Stimulated activated CD4-positive, alpha-beta T cell treated with anti-CD3 and anti-CD28 coated beads, TNF-alpha, amount 100 ng/mL, for 1 hour (primary cell): ENCODE data around the gene WASHC4.

Experiments
- DNase-seq, 3 donors: peaks; one replicate each; pipeline ENCODE4 v3.0.0-alpha.2; 2020; ENCODE audit warnings: low read depth in 3 of 3, low spot score in 1 of 3

The WASHC4 gene, protein sequence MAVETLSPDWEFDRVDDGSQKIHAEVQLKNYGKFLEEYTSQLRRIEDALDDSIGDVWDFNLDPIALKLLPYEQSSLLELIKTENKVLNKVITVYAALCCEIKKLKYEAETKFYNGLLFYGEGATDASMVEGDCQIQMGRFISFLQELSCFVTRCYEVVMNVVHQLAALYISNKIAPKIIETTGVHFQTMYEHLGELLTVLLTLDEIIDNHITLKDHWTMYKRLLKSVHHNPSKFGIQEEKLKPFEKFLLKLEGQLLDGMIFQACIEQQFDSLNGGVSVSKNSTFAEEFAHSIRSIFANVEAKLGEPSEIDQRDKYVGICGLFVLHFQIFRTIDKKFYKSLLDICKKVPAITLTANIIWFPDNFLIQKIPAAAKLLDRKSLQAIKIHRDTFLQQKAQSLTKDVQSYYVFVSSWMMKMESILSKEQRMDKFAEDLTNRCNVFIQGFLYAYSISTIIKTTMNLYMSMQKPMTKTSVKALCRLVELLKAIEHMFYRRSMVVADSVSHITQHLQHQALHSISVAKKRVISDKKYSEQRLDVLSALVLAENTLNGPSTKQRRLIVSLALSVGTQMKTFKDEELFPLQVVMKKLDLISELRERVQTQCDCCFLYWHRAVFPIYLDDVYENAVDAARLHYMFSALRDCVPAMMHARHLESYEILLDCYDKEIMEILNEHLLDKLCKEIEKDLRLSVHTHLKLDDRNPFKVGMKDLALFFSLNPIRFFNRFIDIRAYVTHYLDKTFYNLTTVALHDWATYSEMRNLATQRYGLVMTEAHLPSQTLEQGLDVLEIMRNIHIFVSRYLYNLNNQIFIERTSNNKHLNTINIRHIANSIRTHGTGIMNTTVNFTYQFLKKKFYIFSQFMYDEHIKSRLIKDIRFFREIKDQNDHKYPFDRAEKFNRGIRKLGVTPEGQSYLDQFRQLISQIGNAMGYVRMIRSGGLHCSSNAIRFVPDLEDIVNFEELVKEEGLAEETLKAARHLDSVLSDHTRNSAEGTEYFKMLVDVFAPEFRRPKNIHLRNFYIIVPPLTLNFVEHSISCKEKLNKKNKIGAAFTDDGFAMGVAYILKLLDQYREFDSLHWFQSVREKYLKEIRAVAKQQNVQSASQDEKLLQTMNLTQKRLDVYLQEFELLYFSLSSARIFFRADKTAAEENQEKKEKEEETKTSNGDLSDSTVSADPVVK

DNA sequence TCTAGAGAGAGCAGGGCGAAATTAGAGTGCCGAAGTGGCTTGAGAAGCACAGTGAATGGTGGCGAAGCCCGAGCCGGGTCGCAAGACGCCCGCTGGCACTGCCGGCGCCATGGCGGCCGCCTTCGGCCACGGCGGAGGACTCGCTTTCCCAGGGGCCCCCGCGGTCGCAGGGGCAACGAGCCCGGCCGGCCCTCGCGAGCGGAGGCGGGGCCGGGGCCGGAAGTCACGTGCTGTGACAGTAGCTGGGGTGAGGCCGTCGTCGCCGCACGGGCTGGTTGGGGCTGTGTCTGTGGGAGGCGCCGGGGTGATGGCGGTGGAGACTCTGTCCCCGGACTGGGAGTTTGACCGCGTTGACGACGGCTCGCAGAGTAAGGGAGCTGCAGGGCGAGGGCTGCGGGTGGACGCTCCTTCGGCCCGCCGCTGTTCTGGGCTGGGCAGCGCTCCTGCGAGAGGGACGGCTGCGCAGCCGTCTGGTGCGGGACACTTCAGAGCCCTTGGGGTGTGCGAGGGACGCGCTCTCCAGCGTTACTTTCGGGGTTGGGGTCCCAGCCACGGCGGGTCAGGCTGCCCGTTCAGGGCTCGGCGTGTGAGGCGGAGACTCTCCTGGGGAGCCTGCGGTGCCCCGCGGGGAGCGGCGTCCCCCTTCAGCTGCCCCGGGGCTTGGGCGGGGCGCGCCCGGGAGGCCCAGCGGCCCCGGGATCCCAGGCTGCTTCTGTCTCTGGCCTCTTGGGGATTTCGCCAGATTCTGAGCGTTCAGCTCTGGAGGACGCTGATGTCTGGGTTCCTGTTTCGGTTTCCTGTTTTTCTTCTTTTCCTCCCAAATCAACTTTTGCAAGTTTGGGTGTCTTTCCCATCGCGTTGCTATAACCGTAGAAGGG lies at the start of gene WASHC4:
TSS of gene WASHC4 (plus strand) at position 238 of the 878 bp plus-strand sequence. CDS start at position 308, 70 bp downstream.
- DNase-seq, result peak; percentile 77 to 85 (median 78)

GRCh38 chr12:105060715-105061378 lies 46.7 kb upstream of the WASHC4 start:
- no peak for DNase-seq

DNA sequence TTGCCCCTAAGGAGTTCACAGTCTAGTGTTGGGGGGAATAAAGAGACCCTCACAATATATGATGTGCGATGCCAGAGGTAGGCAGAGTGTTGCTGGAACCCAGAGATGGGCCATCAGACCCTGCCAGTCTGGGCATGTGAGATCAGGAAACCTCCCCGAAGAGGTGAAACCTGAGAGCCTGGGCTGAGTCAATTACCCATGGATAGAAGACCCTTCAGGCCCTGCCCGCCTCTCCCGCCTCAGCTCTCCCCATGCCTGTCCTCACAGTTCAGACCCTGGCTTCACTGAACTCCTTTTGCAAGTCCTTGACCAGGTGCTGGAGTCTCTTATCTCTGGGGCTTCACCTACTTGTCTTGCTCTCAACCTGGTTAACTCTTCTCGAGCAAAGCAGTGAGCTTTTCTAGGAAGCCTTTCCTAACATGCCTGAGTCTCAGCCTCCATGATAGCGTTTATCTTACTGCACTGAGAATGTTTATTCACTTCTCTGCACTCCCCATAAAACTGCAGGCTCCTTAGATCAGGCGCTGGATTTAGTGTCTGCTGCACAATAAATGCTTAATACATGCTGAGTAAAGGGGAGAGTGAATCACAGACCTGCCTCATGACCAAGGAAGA lies 42.9 kb upstream of the WASHC4 start:
- DNase-seq, result no peak

- DNase-seq, result no peak
These were observed 40.0 kb upstream of the WASHC4 start for GRCh38 chr12:105067511-105068031.

DNA sequence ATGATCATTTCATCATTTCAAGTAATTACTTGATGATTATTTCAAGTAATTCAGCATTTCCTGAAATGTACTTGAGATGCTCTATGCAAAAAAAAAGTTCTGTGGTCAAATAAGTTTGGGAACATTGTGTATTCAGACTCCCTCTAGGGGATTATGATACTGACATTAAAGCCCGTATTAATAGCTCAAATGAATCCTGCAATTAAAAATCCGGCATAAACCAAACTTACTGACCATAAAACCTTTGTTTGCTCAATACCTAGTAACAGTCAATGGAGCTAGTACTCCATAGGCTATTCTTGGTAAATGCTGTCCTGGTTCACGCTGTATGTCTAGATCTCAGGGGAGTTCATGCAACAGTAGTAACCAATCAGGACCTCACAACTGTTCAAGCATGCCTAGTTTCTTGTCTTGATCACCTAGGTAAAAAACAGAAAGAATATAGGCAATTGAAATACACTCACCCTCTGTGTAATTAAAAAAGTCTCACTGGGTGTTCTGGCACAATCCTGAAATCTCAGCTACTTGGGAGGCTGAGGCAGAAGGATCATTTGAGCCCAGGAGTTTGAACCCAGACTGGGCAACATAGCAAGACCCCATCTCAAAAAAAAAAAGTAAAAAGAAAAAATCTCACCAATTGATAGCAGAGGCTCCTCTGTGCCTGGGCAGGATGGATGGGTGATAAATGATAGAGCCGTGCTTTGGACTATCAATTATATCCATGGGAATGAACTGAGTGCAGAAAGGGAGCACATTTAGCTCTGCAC lies 37.4 kb upstream of the WASHC4 start:
- no peak for DNase-seq

- no peak for DNase-seq
These were observed 35.5 kb upstream of the WASHC4 start for GRCh38 chr12:105071981-105072380.

DNA sequence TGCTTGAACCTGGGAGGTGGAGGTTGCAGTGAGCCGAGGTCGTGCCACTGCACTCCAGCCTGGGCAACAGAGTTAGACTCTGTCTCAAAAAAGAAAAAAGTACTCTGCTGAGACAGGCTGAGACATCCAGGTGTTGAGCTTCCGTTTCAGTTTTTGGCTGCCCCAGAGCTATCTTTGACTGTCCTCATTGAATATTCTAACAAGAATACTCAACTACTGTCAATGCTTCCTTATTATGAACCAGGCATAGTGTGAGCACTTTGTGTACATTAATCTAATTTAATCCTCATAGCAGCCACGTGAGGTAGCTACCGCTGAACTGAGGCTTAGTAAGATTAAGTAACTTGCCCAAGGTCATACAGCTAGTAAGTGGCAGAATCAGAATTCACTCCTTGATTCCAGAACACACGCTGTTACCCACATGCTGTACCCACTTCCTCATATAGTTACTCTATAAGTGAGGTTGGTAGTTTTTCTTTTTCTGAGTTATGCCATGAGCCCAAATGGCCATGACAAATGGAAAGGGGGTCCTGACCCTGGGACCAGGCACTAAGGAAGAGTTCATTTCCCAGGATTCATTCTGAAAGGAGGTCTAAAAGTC lies 34.5 kb upstream of the WASHC4 start:
- no peak for DNase-seq

DNA sequence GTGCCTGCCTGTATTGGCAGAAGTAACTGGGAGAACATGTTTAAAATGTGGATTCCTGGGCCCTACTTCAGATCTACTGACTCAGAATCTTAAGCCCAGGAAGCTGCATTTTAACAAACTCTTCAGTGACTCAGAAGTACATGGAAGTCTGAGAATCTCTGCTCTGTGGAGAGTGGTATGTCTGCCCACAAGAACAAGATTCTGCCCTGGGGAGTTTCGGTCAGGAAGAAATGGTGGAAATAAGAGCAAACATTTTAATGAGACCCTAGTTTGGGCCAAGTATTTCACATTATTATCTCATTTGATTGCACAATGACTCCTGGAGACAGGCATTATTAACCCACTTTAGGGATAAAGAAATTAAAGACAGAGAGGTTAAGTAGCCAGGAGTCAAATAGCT lies 31.4 kb upstream of the WASHC4 start:
- no peak for DNase-seq

DNA sequence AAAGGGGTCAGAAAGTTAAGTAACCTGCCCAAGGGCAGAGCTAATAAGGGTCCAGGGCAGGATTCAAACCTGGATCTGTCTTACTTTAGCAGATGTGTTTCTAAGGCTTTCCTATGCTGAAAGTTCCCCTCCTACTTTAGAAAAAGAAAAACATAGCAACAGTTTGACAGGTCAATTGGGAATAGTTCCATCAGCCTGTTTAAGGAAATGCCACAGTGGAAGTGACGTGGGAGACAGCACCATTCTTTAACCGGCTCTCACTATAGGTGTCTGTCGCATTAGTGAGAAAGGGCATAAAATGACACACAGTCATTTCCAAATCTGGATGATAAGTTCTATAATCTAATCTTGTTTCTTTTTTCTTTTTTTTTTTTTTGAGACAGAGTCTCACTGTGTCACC lies 30.6 kb upstream of the WASHC4 start:
- no peak for DNase-seq

DNA sequence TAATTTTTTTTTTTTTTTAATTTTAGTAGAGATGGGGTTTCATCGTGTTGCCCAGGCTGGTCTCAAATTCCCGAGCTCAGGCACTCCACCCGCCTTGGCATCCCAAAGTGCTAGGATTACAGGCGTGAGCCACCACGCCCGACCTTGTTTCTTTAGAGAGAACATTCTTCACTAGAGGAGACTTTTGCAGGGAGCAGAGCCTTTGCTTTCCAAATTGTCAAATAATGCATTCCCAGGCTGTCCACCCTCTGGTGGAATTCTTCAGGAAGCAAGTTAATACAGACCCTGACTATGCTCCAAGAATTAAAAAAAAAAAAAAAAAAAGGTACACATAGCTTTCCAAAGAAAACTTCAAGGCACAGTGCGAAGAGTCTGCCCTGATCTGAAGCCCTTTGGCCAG lies 30.1 kb upstream of the WASHC4 start:
- DNase-seq, result no peak

- no peak for DNase-seq
These were observed 28.6 kb upstream of the WASHC4 start for GRCh38 chr12:105078712-105079570.

GRCh38 chr12:105083031-105083430 lies 24.5 kb upstream of the WASHC4 start:
- no peak for DNase-seq

- DNase-seq, result no peak
These were observed 23.9 kb upstream of the WASHC4 start for GRCh38 chr12:105083551-105084105.

- peak in 1 of 3 donors; percentile 37 for DNase-seq
These were observed 23.0 kb upstream of the WASHC4 start, which contains the start of gene ALDH1L2 for GRCh38 chr12:105084251-105085250. TSS of gene ALDH1L2 (minus strand) at chr12:105084458. CDS start at chr12:105084436, 22 bp downstream.

GRCh38 chr12:105085501-105085900 lies 22.0 kb upstream of the WASHC4 start:
- no peak for DNase-seq

DNA sequence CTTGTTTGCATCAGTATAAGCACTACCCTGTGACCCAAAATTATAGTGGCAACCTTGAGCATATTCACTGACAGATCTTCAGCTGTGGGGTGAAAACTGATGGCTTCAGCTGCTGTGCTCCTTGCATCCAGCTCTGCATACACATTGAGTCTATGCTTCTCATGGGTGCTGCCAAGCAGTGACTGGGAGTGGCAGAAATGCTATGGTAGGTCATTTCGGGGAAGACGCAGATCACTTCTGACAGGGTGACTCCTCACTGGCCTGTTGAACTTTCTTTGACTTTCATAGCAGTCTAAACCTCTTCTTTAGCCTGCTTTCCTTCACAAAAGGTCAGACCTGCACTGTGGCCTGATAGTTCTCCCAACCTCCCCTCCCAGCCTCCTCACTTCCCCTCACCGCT lies 17.7 kb upstream of the WASHC4 start:
- DNase-seq, result no peak
